ENCODE results near the gene IGF2R.
"Not testable (repeated sequence)": the region's sequence is repeated elsewhere in the genome, so short reads cannot be mapped to it uniquely, and the experiment has no call there.

The IGF2R gene

DNA sequence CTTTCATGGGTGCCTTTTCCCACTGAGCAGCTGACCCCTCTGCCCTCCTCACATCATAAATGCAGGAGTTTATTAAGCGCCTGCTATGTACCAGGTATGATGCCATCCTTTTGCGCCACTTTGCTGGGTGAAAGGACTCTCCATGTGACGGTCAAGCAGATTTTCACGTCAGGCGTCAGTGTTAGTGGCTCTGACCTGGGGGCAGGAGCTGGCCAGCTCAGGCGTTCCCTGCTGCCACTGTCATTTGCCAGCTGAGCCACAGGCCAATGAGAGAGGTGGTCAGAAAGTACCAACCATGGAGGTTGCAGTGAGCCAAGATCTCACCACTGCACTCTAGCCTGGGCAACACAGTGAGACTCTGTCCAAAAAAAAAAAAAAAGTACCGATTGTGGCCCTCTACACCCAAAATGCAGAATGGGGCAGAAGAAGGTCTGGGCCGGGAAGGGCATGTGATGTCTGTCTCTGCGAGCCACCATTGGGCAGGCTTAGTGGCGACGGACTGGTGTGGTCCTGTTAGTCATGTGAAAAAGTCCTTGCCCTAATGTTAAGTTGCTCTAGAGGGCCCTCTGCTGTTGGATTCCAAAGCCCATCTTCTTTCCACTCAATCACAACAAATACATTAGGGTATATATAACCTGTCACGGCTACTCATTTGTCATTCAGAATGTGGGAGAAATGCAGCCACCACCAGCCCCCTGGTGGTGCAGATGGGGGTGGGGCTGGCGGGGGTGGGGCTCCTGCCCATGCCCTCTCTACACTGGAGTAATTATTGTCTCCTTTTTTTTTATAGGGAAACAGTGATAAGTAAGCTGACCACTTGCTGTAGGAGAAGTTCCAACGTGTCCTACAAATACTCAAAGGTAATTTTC, 134.3 kb downstream of the IGF2R start:
- DNase-seq: no peak

DNA sequence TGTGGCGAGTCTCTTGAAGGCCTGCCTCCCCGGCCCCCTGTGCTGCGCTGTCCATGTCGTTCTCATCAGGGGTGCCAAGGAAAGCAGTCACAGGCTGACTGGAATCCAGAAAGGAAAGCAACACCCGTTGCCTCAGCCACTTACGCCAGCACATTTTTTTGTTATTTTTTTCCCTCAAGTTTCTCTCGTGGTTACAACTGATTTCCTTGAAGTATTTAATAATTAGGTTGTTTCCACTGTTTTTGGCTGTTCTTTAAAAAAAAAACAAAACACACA, 134.9 kb downstream of the IGF2R start:
- DNase-seq: no peak

DNA sequence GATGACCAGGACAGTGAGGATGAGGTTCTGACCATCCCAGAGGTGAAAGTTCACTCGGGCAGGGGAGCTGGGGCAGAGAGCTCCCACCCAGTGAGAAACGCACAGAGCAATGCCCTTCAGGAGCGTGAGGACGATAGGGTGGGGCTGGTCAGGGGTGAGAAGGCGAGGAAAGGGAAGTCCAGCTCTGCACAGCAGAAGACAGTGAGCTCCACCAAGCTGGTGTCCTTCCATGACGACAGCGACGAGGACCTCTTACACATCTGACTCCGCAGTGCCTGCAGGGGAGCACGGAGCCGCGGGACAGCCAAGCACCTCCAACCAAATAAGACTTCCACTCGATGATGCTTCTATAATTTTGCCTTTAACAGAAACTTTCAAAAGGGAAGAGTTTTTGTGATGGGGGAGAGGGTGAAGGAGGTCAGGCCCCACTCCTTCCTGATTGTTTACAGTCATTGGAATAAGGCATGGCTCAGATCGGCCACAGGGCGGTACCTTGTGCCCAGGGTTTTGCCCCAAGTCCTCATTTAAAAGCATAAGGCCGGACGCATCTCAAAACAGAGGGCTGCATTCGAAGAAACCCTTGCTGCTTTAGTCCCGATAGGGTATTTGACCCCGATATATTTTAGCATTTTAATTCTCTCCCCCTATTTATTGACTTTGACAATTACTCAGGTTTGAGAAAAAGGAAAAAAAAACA, 136.1 kb downstream of the IGF2R start:
- DNase-seq: no peak

DNA sequence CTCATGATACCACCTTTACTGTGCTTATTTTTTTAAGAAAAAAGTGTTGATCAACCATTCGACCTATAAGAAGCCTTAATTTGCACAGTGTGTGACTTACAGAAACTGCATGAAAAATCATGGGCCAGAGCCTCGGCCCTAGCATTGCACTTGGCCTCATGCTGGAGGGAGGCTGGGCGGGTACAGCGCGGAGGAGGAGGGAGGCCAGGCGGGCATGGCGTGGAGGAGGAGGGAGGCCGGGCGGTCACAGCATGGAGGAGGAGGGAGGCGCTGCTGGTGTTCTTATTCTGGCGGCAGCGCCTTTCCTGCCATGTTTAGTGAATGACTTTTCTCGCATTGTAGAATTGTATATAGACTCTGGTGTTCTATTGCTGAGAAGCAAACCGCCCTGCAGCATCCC, 137.1 kb downstream of the IGF2R start:
- DNase-seq: no peak

DNA sequence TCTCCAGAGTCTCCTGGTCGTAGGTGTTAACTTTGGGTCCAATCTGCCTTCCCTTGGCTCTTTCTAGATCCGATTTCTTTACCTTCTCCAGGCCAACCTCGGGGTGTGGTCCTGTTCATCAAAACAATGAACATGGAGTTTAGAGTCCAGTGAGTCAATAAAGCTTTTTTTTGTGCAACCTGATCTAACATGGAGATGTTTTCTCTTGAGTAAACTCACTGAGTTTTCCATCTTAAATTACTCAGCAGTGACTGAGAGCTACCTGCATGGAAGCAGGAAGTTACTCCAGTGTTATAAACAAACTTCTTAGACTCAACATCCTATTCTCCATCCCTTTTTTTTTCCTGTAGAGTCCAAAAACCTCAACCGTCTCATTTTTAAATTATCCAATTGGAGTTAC, 137.8 kb downstream of the IGF2R start:
- DNase-seq: no peak

DNA sequence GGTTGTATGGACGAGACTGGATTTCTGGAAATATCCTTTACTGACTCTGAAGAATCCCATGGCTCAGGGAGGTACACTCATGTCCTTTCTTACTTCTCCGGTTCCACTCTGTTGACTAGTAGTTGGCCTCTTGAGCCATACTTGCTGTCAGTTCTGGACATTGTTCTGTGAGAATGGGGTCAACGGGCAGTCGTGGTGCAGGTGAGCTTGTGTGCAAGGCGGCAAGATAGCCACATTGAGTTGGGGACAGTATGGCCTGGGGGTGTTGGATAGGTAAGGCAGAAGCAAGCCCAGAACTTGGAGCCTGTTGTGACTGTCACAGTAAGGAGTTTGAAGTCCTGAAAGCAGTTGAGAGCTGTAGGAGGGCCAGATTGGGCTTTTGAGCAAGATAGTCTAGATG, 139.2 kb downstream of the IGF2R start:
- no peak for DNase-seq

DNA sequence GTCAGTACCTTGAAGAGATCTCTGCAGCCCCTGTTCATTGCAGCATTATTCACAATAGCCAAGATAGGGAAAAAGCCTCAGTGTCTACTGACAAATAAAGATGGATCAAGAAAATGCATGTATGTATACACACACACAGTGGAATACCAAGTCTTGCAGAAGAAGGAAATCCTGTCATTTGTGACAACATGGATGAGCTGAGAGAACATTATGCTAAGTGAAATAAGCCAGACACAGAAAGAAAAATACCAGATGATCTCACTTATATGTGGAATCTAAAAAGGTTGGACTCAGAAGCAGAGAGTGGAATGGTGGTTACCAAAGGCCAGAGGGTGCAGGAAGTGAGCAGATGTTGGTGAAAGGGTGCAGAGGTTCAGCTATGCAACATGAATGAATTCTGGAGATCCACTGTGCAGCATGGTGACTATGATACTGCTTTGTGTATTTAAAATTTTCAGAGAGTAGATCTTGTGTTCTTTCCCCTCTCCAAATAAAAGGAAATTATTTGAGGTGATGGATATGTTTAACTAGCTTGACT, 141.8 kb downstream of the IGF2R start:
- no peak for DNase-seq

DNA sequence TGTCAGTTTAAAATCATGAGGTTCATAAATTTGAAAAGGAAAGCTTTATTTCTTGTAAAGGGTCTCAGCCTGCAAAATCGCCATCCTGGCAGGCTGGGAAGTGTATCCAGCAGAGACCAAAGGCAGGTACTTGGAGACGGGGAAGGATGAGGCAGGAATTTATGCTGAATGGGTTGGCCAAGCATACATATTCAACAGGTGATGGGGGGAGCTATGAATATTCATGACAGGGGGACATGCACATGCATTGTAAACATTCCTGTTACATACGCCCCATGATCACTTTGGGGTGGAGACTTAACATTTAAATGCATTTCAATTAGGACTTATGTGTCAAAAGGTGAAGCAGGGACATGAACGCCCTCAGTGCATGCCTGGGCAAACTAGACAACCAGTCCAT, 142.9 kb downstream of the IGF2R start:
- no peak for DNase-seq

DNA sequence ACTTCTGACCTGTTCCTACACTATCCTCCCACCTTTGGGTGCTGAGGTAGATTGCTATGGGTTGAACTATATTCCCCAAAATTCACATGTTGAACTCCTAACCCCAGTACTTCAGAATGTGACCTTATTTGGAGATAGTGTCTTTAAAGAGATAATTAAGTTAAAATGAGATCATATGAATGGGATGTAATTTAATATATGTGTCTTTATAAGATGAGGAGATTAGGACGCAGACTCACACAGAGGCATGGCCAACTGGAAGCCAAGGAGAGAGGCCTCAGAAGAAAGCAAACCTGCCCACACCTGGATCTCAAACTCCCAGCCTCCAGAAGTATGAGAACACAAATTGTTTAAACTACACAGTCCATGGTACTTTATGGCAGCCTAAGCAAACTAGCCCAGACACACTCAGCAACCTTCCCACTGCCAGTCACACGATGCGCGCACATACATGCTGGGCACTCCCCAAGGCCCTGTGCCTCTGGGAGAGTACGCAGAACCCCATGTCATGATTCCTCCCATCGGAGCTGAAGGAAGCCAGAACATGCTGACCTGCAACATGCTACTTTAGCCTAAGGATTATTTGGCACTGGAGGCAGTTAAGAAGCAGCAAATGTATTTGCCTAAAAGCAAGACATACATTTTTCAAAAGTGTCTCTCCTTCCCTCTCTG, 143.9 kb downstream of the IGF2R start:
- no peak for DNase-seq

DNA sequence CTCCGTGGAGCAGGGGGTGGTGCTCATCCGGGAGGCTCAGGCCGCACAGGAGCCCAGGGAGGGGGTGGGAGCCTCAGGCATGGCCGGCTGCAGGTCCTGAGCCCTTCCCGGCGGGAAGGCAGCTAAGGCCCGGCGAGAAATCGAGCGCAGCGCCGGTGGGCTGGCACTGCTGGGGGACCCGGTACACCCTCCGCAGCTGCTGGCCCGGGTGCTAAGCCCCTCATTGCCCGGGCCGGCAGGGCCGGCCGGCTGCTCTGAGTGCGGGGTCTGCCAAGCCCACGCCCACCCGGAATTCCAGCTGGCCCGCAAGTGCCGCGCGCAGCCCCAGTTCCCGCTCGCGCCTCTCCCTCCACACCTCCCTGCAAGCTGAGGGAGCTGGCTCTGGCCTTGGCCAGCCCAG, 145.7 kb downstream of the IGF2R start:
- not testable (repeated sequence) for DNase-seq

DNA sequence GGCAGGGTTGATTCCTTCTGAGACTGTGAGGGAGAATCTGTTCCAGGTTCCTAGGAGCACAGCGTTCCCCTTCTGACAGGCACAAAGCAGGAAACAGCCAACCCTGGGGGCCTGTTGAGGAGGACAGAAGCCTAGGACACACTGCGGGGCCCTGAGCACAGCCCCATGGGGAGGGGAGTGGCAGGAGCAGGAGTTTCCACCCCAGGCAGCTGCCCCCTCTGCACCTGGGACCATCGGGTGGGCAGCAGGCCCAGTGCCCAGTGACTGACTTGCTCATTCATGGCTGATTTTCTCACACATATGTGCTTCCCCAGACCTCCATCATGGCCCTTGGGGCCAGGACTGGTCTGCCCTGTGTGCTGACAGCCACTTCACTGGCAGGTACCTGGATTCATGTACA, 146.5 kb downstream of the IGF2R start:
- DNase-seq: no peak

DNA sequence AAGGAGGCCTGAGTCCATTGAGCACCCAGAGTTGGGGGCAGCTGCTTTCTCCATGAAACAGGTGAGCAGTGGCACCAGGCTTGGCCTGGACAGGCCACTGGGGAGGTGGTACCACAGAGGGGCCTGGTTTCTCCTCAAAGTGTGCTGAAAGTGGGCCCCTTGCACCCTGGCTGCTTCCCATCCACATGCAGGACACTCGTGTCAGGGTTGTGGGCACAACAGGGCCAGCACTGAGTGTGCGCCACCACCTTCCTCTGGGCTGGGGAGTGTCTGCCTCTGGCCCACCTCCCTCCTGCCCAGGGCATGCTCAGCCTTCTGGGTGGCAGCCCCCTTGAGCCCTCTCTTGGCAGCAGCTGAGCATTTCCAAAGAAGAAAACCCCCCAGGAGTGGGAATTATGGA, 147.5 kb downstream of the IGF2R start:
- DNase-seq: no peak

DNA sequence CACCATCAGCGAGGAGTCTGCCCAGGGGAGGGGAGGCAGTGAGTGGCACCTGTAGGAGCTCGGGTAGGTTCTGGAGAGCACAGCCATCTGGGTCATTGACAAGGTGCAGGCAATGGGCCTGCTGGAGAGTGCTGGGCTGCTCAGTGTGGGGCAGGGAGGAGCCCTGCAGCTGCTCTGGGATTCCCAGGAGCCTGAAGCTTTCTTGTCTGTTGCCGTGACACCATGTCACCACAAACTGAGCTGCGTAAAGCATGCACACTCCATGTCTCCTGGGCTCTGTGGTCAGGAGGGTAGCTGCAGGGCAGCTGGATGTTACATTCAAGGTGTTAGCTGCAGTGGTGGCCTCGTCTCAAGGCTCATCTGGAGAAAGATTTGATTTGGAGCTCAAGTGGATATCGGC, 148.3 kb downstream of the IGF2R start:
- no peak for DNase-seq

DNA sequence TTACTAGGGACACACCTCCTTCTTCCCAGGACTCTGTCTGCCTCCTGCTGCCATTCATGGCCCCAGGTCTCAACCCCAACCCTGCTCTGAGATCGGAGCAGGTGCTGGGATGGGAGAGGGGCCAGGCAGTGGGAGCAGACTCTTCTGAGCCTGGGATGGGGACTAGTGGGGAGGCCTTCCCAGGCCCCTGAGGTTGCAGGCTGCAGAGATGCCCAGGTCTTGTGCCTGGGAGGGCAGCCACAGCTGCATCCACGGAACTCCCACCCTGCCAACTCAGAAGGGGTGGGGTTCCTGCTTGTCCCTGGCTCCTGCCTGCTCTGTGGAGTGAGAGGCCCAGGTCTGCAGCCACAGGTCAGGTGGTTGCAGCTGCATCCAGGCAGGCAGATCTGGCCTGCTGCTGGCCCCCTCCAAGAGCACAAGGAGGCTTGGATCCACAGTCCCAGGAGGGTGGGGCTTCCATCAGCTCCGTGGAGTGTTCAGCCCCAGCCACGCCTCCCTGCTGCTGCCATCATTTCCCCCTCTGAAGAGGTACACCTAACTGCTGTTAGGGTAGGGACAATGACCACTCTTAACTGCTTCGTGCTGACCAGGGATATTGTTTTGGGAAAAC, 149.8 kb downstream of the IGF2R start:
- DNase-seq: no peak

DNA sequence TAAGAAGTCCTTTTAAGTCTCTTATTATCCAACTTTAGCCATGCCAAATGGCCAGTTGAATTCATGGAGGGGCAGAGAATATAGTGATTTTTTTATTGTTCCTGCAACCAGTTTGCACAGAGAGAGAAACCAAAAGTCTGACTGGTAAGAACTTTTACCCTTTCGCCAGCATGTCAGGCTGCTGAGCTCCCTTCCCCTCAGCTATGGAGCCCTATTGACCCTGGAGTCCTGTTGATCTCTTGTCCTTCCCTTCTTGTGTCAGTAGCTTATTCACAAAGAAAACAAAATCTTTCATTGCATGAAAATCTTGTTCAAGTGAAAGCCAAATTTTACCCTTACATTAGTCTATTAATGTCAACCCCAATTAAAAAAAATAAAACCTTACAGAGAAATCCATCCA, 151.2 kb downstream of the IGF2R start:
- DNase-seq: no peak

DNA sequence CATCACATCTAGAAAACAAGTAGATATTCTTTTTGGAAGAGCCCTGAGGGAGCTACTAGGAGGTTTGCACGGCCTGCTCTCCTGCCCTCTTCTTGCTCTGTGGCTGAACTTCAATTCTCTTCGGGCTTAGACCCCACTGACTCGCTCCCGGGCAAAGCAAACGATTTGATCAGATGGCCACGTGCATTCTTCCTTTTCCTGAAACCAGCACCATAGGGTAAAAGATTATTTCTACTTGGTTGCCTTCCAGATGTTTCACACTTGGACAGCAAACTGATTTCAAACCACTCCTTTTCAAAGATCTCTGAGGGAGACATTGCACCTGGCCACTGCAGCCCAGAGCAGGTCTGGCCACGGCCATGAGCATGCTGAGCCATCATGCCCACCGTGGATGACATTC, 152.7 kb downstream of the IGF2R start, which contains the start of gene SLC22A1:
Gene SLC22A1, plus strand, starts transcription at position 258 of the 400 bp plus-strand sequence. Its CDS starts 121 bp downstream, at position 379.
- no peak for DNase-seq

DNA sequence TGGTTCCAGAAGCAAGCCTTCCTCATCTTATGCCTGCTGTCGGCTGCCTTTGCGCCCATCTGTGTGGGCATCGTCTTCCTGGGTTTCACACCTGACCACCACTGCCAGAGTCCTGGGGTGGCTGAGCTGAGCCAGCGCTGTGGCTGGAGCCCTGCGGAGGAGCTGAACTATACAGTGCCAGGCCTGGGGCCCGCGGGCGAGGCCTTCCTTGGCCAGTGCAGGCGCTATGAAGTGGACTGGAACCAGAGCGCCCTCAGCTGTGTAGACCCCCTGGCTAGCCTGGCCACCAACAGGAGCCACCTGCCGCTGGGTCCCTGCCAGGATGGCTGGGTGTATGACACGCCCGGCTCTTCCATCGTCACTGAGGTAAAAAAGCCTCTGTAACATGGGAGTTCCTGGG, 153.1 kb downstream of the IGF2R start:
- DNase-seq: no peak

DNA sequence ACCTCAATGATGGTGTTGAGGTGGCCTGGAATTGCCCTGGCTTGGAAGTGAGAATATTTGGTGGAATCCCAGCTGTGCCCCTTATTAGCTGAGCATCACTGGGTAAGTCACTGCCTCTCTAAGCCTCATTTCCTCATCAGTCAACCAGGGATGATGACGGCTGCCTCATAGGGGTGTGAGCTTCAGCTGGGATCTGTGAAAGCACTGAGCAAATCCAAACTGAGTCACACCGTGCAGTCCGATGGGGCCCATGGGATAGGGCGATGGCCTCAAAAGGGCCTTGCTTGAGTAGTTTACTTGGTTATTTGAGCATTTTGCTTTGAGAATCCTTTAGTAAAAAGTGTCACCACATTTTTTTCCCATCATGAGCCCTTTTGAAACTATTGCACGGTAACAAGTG, 153.9 kb downstream of the IGF2R start:
- no peak for DNase-seq

DNA sequence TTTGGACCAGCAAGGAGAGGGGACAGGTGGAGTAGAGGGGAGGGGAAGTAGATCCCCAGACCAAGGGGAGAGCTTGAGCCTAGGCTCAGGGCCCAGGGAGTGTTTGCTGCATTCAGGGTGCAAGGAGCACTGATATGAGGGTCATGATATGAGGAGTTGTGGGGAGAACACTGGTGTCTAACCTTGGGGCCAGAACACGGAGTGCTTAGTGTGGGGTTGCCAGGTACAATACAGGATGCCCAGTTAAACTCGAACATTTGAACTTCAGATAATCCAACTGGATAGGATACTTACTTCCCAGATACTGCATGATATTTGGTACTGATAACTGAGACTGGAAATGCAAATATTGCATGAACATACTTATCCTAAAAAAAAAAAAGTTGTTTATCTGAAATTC, 155.1 kb downstream of the IGF2R start:
- DNase-seq: no peak

DNA sequence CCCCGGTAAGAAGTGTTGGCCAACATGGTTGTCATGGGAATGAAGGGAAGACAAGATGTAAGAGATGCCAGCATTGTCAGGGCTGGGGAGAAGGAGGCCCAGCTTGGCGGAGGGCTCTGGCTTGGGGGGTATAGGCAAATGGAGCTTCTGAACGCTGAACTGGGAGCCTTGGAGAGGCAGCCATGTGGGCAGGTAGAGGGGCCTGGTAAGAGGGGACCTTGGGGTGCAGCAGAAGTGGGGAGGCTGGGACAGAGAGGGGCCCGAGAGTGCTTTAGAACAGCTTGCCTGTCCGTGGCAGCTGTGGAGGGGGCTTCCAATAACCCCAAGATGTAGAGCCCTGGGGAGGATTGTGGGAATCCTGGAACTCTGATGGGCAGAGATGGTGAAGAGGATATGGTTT, 155.7 kb downstream of the IGF2R start:
- no peak for DNase-seq

DNA sequence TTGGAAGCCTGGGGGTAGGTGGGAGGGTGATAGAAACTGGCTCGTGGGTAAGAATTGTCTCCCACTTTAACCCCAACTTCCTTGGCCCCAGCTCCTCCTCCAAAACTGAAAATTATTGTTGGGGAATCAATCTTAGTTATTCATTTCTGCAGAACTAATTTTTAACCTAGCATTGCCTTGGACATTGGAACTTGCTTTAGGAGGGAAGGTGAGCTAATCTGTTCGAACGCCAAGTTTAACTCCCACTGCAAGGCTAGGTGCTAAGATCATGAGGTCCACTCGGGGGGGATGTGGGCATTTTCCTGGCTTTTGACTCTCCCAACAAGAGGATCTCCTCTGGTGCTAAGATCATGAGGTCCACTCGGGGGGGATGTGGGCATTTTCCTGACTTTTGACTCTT, 156.2 kb downstream of the IGF2R start:
- not testable (repeated sequence) for DNase-seq

DNA sequence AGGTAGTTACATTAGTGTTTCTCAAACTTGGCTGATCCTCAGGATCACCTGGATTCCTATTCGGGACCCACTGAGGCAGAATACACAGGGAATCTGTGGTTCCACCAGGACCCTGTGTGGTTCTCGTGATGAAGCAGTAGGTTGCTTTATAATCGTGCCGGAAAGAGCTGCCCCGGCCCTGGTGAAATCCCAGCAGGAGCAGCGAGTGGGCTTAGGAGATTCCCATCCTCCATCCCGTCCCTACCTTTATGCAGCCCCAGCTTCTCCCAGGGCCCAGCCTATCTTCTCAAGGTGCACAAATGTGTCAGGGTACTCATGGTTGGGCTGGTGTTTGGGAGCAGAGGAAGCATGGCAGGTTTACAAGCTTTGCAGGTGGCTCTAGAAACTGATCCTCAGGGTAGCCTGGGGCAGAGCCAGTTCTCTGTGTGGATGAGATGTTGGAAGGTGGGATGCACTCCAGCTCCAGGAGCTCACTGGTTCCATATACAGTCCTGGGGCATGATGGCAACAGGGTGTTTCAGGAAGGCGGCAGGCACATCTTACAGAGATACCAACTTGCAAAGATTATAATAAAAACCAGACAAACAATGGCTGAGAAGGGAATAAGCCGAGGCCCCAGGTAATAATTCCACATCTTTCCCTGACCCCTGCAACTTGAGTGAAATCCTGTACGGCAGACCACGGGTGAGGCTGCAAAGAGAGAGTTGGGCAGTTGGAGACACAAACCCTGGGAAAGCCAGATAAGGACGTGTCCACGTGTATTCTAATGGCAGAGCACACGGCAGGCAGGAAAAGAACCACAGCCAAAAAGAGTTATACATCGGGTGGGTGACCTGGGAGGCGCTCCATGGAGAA, 158.6 kb downstream of the IGF2R start:
- DNase-seq: no peak

Data from GF-D8 (cell line).